ENCODE measurements around the gene CYTH2.
A peak's percentile ranks its signal among the peaks of the same experiment; 100 is the strongest.
"Not testable (repeated sequence)": the region's sequence is repeated elsewhere in the genome, so short reads cannot be mapped to it uniquely, and the experiment has no call there.

CYTH2 gene

DNA sequence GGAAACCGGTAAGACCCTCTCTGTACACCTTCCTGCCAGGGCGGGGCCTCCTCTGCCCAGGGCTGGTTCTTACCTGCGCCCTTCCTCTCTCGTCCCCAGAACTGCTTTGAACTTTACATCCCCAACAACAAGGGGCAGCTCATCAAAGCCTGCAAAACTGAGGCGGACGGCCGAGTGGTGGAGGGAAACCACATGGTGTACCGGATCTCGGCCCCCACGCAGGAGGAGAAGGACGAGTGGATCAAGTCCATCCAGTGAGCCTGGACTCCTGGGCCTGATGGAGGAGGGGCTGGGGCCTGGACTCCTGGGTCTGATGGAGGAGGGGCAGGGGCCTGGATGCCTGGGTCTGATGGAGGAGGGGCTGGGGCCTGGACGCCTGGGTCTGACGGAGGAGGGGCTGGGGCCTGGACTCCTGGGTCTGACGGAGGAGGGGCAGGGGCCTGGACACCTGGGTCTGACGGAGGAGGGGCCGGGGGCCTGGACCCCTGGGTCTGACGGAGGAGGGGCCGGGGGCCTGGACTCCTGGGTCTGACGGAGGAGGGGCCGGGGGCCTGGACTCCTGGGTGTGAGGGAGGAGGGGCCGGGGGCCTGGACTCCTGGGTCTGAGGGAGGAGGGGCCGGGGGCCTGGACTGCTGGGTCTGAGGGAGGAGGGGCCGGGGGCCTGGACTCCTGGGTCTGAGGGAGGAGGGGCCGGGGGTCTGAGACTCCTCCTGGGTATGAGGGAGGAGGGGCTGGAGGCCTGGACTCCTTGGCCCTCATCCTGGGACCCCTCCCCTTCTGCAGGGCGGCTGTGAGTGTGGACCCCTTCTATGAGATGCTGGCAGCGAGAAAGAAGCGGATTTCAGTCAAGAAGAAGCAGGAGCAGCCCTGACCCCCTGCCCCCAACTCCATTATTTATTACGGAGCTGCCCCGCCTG, 9.4 kb downstream of the CYTH2 start:
- DNase-seq: no peak

DNA sequence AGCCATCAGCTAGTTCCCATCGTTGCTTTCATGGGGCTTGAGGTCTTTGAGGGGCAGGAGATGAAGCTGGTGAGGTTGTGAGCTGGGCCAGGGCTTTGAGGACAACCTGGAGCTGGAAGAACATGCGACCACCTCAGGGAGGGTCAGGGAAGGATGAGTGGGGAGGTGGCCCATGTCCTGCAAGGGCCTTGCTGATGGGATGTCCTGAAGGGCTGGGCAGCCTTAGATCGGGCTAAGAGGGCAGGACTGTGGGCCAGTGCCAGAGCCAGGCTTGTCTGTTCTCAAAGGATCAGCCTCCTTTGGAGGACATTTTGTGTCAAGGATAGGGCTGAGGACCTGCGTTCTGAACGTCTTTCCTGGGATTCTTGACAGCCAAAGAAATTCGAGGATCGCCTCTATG, 10.5 kb downstream of the CYTH2 start:
- DNase-seq: no peak

DNA sequence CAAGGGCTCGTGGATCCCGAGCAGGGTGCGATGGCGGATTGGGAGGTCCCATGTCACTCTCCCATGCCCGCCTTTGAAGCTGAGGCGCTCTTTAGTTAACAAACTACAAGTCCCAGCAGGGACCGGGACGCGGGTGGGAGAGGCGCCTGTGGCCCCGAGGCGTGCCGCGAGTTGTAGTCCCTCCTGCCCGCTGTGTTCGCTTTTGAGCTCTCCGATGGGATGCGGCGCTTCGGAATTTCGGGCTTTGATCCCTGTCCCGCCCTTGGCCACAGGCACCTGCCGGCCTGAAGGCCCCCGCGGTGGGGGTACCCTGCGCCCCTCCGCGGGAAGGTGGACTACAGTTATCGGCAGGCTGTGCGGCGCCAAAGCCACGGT, 11.0 kb downstream of the CYTH2 start:
- DNase-seq: no peak

DNA sequence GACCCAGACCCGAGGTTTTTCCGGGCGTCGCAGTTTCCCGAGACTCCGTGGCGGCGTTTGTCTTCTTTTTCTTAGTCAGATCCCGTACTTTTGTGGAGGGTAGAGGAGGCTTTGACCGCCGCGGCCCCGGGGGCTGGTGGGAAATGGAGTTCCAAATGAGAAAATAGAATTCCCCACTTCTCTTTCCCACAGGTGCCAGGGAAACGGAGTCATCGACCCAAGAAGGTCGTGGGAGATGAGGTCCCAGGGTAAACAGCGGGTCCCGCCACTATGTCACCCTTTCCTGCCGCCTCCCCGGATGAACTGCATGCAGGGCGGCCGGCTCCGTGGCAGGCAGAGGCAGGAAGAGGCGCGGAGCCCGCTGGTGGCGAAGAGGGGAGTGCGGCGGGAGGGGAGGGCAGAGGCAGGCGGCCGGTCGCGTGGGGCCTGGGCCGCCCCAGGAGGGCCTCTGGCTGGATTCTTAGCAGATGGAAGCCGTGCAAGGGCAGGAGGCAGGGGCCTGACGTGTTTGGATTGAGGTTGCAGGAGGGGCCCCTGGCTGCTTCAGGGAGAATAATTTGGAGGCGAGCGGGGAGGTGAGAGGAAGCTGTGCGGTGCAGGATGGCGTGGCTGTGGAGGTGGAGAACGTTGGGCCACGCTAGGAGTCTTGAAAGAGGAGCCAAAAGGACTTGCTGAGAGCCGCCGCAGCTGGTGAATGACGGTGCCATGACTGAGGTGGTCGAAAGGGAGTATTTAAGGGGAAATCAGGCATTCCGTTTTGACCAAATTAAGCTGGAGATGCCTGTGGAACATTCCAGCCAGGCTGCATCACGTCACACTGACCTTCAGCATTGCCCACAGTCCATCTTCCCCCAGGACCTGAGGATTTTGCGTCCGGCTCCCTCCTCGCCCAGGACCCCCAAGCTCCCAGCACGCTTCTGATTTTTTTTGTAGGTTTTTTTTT, 11.7 kb downstream of the CYTH2 start:
- DNase-seq: no peak

DNA sequence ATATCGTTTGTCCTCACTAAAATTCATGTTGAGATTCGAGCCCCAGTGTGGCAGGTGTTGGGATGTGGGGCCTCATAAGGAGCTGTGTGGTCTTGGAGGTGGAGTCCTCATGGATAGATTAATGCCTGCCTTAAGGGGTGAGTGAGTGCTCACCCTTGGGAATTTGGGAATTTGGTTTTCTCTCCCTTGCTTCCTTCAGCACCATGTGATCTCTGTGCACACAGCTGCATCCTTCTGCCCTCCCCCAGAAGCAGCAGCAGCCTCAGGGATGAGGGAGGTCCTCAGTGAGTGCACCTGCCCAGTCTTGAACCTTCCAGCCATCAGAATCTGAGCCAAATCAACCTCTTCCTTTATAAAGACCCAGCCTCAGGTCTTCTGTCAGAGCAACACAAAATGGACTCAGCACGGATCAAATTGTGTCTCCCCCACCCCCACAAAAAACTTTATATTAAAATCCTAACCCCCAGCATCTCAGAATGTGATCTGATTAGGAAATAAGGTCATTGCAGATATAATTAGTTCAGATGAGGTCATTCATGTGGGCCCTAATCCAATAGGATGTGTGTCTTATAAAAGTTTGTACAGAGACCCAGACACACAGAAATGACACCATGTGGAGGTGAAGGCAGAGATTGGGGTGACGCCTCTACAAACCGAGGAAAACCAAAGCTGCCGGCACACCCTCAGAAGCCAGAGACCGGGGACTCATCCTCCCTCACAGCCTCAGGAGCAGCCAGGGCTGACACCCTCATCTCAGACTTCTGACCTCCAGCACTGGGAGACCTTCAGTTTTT, 12.9 kb downstream of the CYTH2 start:
- DNase-seq: peak in 1 of 2 experiments; percentile 10

DNA sequence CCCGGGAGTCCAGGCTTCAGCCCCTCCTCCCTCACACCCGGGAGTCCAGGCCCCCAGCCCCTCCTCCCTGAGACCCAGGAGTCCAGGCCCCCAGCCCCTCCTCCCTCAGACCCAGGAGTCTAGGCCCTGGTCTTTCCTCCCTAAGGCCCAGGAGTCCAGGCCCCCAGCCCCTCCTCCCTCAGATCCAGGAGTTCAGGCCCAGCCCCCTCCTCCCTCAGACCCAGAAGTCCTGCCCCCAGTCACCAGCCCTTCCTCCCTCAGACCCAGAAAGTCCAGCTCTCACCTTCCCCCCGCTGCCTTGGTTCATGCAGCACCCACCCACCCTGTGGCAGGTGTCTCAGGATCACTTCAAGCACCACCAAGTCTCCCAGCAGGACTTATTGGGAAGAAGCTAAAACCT, 14.1 kb downstream of the CYTH2 start:
- no peak for DNase-seq

DNA sequence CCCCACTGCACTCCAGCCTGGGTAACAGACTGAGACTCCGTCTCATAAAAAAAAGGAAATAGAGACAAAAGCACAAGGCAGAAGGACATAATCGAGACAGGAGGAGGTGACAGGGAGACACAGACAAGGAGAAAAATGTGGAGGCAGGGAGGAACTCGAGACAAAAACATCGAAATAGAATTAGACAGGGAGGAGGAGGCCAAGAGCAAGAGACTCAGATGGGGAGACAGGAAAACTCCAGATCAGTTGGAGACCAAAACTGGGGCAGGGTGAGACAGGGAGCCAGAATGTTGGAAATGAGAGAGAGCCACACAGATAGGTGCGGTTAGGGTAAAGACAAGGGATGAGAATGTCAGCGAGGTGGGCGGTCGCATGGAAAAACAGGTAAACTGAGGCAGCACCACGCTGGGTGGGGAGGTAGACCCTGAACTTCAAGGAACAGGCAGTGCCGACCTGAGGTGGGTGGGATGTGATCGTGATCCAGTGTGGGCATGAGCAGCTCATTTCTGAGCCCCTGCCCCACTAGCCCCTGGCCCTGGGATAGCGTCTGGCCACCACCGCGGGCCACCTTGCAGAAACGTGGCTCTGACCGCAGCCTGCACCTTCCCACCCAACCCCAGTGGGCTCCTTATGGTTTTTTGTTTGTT, 15.2 kb downstream of the CYTH2 start:
- DNase-seq: no peak

DNA sequence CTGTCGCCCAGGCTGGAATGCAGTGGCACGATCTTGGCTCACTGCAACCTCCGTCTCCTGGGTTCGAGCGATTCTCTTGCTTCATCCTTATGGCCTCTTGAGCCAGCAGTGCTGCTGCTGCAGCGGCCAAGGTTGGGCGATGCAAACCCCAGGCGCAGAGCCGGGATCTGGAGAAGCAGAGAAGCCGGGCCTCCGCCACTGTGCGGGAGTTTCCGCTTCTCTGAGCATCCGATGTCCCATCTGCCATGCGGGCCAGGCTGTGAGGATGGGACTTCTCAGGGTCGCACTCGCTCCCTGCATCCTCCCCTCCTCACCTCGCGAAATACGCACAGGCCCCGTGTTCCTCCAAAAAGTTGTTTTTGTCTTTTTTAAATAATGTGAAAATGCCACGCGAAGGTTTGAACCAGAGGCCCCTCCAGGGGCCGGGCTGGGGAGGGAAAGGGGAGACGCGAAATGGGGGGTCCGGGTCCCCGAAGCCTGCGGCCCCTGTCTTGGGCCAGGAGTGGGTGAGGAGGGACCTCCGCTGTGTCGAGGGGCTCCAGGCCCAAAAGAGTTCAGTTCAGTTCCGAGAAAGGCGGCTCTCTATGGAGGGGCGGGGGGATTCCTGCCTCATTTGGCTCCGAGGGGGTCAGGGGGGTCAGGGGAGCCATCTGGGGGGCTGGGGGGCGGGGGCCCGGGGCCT, 15.9 kb downstream of the CYTH2 start:
- no peak for DNase-seq

DNA sequence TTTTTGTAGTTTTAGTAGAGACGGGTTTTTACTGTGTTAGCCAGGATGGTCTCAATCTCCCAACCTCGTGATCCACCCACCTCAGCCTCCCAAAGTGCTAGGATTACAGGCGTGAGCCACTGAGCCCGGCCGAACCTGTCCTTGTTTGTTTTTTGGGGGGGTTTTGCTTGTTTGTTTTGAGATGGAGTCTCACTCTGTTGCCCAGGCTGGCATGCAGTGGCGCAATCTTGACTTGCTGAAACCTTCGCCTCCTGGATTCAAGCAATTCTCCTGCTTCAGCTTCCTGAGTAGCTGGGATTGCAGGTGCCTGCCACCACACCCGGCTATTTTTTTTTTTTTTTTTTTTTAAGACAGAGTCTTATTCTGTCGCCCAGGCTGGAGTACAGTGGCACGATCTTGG, 17.5 kb downstream of the CYTH2 start:
- DNase-seq: not testable (repeated sequence)

DNA sequence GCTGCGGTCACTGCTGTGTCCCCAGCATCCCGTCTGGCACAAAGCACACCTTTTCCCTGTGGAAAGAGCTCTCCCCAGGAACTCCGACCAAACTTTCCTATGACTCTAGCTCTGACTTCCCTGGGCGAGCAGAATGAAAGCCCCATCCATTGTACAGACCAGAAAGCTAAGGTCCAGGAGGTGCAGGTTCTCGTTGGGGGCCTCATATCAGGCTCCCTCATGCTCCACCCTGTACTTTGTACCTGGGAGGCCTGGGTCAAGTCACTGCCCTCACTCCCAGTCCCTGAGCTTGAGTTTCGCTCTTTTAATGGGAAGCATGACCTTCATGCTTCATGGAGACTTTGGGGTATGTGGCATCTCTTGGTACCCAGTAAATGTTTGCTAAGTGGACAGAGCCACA, 18.4 kb downstream of the CYTH2 start:
- no peak for DNase-seq

DNA sequence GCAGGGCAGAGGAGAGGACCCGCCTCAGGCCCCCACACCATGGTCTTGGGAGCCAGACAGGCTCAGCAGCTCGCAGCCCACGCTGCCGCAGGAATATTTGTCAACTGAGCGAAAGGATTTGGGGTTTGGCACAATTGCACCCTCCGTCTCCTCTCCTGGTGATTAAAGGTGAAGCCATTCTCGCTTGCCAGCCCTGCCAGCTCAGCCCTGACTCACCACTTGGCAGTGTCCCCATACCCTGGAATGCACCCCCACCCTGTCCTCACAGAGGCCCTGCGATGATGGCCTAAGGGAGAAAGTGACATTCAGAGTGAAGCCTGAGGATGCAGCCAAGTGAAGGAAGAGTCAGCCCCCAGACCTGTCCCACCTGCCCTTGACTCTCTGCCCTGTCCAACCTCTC, 18.8 kb downstream of the CYTH2 start:
- no peak for DNase-seq

DNA sequence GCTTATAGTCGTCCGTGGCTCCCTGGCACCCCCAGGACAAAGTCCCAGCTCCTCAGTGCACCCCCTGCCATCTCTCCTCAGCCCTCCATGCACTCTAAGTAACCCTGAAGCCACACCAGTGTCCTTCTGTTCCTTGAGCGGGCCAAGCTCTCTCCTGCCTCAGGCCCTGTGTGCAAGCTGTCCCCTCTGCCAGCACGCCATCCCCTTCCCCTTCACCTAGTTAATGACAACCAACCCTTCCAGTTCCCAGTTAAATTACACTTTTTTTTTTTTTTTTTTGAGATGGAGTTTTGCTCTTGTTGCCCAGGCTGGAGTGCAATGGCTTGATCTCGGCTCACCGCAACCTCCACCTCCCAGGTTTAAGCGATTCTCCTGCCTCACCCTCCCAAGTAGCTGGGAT, 19.3 kb downstream of the CYTH2 start:
- not testable (repeated sequence) for DNase-seq

DNA sequence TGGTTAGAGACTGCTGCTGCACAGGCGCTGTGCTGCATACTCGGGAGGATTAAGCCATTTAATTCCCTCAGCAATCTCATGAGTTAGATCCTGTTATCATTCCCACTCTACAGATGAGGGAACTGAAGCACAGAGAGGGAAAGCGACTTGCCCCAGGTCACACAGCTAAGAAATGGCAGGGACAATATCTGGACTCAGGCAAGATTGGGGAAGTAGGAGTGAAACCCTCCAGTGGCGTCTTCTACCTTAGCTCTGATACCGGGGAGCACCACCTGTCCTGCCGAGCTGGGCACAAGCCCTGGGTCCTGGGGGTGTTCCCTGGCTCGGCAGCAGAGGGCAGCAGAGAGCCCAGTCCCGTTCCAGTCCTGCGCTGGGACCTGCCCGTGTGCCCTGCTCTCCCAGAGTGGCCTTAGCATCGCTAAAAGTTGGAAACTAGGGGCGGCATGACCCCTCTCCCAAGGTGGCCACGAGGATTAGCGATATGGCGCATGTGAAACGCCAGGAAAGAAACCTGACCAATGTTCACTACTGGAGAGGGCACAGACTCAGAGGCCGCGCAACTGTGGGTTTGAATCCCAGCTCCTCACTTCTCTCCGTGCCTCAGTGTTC, 20.5 kb downstream of the CYTH2 start:
- DNase-seq: peak; percentile 19 to 43

DNA sequence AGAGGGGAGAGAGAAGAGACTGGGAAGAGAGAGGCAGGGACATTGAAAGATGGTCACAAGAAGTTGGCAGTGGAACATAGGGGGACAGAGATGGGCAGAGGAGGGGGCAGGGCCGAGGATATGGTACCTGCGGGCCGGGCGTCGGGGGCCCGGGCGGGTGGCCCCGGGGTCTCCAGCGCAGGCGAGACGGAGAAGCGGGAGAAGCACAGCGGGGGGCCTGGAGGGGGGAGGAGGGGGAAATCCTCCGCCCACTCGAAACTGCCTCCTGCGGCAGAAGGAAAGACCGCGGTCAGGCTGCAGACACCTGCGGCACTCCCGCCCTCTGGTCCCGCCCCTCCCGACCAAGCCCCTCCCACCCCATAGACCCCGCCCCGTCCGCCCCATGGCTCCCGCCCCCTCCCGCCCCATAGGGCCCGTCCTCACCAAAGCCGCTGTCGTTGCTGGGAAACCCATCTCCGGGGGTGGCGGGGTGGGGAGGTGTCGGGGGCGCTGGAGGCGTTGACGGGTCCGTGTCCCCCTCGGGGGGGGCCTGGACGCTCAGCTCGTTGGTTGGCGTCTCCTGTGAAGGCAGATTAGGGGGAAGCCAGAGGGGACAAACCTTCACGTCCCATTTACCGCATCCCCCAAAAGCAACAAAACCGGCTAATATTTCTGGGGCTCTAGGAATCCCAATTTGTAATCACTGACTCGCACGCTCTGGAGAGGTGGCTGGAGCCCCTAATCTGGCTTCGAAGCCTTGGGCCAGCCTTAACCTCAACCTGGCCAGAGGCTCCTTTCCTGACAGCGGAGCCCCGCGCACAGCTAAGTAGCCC, 22.0 kb downstream of the CYTH2 start:
- no peak for DNase-seq

DNA sequence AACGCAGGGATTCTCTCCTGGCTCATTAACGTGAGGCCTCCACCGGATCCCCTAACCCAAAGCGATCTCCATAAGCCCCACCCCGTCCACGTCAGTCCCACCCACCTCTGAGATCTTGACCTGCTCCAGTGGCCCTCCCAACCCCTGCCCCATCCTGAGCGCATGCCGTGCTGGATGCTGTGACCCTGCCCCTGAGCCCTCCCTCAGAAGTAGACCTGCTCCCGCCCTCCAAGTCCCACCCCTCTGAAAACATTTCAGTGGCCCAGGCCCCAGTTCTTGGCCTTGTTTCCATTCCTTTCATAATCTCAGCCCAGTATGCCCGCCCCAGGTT, 22.6 kb downstream of the CYTH2 start:
- DNase-seq: no peak

DNA sequence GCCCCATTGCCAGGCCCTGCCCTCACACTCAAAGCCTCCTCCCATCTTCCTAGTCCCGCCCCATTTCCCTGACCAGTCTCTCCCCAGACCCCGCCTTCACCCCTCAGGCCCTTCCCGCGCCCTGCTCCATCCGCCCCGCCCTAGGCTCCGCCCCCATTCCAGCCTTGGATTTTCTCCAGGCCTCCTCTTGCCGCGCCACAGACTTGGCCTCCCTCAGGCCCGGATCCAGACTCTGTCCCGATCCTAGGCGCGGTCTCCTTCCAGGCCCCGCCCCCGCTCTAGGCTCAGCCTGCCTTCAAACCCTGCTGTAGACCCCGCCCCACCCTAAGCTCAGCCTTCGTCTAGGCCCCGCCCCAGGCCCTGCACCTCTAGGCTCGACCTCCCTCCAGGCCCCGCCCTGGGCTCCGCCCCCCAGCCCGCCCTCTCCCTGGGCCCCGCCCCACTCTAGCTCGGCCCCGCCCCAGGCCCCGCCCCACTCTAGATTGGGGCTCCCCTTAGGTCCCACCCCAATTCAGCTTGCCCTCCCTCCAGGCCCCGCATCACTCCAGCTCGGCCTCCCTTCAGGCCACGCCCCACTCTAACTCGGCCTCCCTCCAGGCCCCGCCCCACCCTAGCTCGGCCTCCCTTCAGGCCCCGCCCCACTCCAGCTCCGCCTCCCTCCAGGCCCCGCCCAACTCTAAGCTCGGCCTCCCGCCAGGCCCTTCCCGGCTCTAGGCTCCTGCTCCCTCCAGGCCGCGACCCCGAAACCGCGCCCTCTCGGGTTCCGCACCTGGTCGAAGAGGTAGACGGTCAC, 24.0 kb downstream of the CYTH2 start:
- peak; percentile 80 to 90 for DNase-seq

DNA sequence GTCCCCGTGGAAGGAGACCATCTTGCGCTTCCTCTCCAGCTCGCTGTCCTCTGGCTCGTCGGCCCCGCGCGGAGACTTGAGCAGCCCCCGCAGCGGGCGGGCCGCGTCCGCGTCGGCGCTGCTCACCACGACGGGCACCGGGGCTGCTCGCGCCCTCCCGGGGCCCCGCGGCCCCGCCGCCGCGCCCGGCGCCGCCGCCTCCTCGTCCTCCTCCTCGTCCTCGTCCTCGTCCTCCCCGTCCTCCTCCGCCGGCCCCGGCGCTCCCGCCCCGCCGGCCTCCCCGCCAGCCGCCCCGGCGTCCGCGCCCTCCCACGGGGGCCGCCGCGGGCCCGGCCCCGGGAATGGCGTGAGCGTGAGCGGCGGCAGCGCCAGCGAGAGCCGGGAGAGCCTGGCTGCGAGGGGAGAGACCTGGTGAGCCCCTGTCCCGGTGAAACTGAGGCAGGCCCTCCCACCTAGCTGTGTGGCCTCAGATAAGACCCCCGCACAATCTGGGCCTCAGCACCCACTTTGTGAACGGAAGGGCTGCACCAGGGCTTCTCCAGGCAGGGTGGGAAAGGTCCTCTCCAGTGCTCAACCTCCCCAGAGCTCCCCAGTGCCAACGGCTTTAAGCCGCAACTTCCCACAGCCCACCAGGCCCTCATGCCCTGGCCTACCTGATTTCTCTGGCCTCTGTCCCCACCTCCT, 24.7 kb downstream of the CYTH2 start:
- no peak for DNase-seq

DNA sequence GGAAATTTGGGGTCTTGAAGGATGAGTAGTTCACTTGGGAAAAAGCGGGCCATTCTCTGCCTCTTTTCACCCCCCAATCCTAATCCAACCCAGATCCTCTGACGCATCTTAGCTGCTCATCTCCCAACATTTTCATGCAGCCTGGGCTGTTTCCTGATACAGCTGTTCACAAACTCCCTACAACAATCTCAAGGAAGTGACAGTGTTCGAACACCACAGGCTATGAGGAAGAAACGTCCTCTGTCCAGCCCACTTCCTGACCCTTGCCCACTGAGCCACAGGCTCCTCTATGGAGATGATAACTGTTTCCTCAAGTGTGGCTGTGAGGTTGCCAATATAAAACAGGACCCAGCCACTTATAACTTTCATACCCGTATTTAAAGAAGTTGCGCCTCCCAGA, 26.2 kb downstream of the CYTH2 start:
- DNase-seq: no peak
